ENCODE results near the gene INTS14. TPM values are rescaled to one million over a fixed set of nuclear protein-coding genes. Genes with fewer than 3 reads are reported as not detected.

The INTS14 gene
- total and polyA plus RNA-seq, 9 of the 15 experiments (the other 6 are each of a cell fraction or from before 2014, with no cell fraction given) = 30.5 to 92.4 (median 46.5) TPM

GRCh38 chr15:65626856-65627255 lies 15.9 kb upstream of the INTS14 start (continued):
- TF ChIP-seq CHD7 (IDR thresholded peaks at IDR 0.05; ENCODE audit: low read depth, low read length) = no peak
- TF ChIP-seq HSF4 (CRISPR knock-in tag; IDR thresholded peaks at IDR 0.05; ENCODE audit: borderline replicate concordance) = no peak
- TF ChIP-seq FIP1L1 (IDR thresholded peaks at IDR 0.05; ENCODE audit: low read depth, low read length, poor library complexity, severe bottlenecking) = no peak
- TF ChIP-seq ZSCAN32 (CRISPR knock-in tag; IDR thresholded peaks at IDR 0.05) = no peak
- TF ChIP-seq XRCC5 (IDR thresholded peaks at IDR 0.05; ENCODE audit: low read depth, low read length) = no peak
- TF ChIP-seq E2F3 (CRISPR knock-in tag; IDR thresholded peaks at IDR 0.05) = no peak
- no peak for TF ChIP-seq THRB (CRISPR knock-in tag; conservative IDR thresholded peaks at IDR 0.05)
- TF ChIP-seq NR2F6 (CRISPR knock-in tag; IDR thresholded peaks at IDR 0.05) = no peak
- peak; percentile 84 for TF ChIP-seq C11orf30 (IDR thresholded peaks at IDR 0.05; ENCODE audit: low read depth)
- TF ChIP-seq SP1 (CRISPR knock-in tag; IDR thresholded peaks at IDR 0.05) = no peak
- 0 out of 2 replicates have a peak, but pooled peaks have one; percentile 26 for TF ChIP-seq ETV1 (tag; conservative IDR thresholded peaks at IDR 0.05; ENCODE audit: low read depth)
- no peak for TF ChIP-seq DIDO1 (tag; IDR thresholded peaks at IDR 0.05; ENCODE audit: low read depth)
- no peak for TF ChIP-seq PCBP2 (IDR thresholded peaks at IDR 0.05; ENCODE audit: low read depth, low read length, poor library complexity, severe bottlenecking)
- no peak for TF ChIP-seq HIVEP1 (CRISPR knock-in tag; IDR thresholded peaks at IDR 0.05)
- no peak for TF ChIP-seq SMAD1 (IDR thresholded peaks at IDR 0.05; ENCODE audit: low read depth, low read length, partially characterized antibody)
- TF ChIP-seq CGGBP1 (CRISPR knock-in tag; IDR thresholded peaks at IDR 0.05) = no peak
- TF ChIP-seq GABPB2 (CRISPR knock-in tag; conservative IDR thresholded peaks at IDR 0.05) = no peak
- no peak for TF ChIP-seq RB1 (IDR thresholded peaks at IDR 0.05; ENCODE audit: low read depth)
